Type B pancreatic cell (in vitro differentiated cells): ENCODE results near the gene PUS1. TPM values are rescaled to one million over a fixed set of nuclear protein-coding genes. Genes with fewer than 3 reads are reported as not detected.
A peak's percentile ranks its signal among the peaks of the same experiment; 100 is the strongest.
"Not testable (repeated sequence)": the region's sequence is repeated elsewhere in the genome, so short reads cannot be mapped to it uniquely, and the experiment has no call there.

ENCODE experiments used
- DNase-seq: peaks from one replicate; pipeline ENCODE4 v3.0.0; 2021; ENCODE audit warnings: mixed read lengths; ENCODE audit not compliant: unreplicated experiment; ENCODE audit errors: extremely low spot score
- H3K27ac Mint-ChIP-seq: 2 replicates; pipeline ENCODE4 v1.8.0; 2021; ENCODE audit warnings: mild to moderate bottlenecking, mixed read lengths
- H3K27me3 Mint-ChIP-seq: 2 replicates; pipeline ENCODE4 v1.8.0; 2021; ENCODE audit warnings: mixed read lengths
- H3K36me3 Mint-ChIP-seq: 2 replicates; pipeline ENCODE4 v1.8.0; 2021; ENCODE audit warnings: mixed read lengths
- H3K4me1 Mint-ChIP-seq: one replicate; pipeline ENCODE4 v1.8.0; 2021; ENCODE audit warnings: mixed read lengths; ENCODE audit not compliant: unreplicated experiment
- H3K4me3 Mint-ChIP-seq: 2 replicates; pipeline ENCODE4 v1.8.0; 2021; ENCODE audit warnings: mild to moderate bottlenecking, mixed read lengths
- H3K9me3 Mint-ChIP-seq: 2 replicates; pipeline ENCODE4 v1.8.0; 2021; ENCODE audit warnings: mixed read lengths
- total RNA-seq: library from RNA; stranded (reverse); gene quantifications from 2 replicates; pipeline ENCODE4 v1.2.1, GENCODE V29; 2021; ENCODE audit warnings: low replicate concordance
- TF ChIP-seq, protein P1 (sequence below): fragments of 200-600 bp; sonication (generic); conservative IDR thresholded peaks from 2 replicates; pipeline ENCODE4 v1.5.0; 2021; ENCODE audit warnings: antibody characterized with exemption, mild to moderate bottlenecking

Gene PUS1
- total RNA-seq, 1 donor from 2014 or later: 38.1 TPM

- TF ChIP-seq, protein P1, sequence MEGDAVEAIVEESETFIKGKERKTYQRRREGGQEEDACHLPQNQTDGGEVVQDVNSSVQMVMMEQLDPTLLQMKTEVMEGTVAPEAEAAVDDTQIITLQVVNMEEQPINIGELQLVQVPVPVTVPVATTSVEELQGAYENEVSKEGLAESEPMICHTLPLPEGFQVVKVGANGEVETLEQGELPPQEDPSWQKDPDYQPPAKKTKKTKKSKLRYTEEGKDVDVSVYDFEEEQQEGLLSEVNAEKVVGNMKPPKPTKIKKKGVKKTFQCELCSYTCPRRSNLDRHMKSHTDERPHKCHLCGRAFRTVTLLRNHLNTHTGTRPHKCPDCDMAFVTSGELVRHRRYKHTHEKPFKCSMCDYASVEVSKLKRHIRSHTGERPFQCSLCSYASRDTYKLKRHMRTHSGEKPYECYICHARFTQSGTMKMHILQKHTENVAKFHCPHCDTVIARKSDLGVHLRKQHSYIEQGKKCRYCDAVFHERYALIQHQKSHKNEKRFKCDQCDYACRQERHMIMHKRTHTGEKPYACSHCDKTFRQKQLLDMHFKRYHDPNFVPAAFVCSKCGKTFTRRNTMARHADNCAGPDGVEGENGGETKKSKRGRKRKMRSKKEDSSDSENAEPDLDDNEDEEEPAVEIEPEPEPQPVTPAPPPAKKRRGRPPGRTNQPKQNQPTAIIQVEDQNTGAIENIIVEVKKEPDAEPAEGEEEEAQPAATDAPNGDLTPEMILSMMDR: no peak
- H3K36me3 Mint-ChIP-seq: peaks cover 4% of the 10 kb centered on the region
- no peak overlapping the region for H3K27ac Mint-ChIP-seq
- H3K27me3 Mint-ChIP-seq: no peaks in the 10 kb centered on the region
- H3K4me3 Mint-ChIP-seq: no peak overlapping the region
- H3K4me1 Mint-ChIP-seq: peaks cover 4% of the 10 kb centered on the region
- no peak for DNase-seq
- H3K9me3 Mint-ChIP-seq: no peaks in the 10 kb centered on the region
Measured at GRCh38 chr12:131947482-131948027, 18.5 kb downstream of the PUS1 start.

GRCh38 chr12:131948166-131948712 lies 19.2 kb downstream of the PUS1 start:
- peaks cover 7% of the 10 kb centered on the region for H3K36me3 Mint-ChIP-seq
- TF ChIP-seq, protein P1: no peak
- H3K27me3 Mint-ChIP-seq: no peaks in the 10 kb centered on the region
- H3K9me3 Mint-ChIP-seq: no peaks in the 10 kb centered on the region
- H3K27ac Mint-ChIP-seq: no peak overlapping the region
- DNase-seq: no peak
- H3K4me1 Mint-ChIP-seq: peaks cover 11% of the 10 kb centered on the region
- H3K4me3 Mint-ChIP-seq: no peak overlapping the region

DNA sequence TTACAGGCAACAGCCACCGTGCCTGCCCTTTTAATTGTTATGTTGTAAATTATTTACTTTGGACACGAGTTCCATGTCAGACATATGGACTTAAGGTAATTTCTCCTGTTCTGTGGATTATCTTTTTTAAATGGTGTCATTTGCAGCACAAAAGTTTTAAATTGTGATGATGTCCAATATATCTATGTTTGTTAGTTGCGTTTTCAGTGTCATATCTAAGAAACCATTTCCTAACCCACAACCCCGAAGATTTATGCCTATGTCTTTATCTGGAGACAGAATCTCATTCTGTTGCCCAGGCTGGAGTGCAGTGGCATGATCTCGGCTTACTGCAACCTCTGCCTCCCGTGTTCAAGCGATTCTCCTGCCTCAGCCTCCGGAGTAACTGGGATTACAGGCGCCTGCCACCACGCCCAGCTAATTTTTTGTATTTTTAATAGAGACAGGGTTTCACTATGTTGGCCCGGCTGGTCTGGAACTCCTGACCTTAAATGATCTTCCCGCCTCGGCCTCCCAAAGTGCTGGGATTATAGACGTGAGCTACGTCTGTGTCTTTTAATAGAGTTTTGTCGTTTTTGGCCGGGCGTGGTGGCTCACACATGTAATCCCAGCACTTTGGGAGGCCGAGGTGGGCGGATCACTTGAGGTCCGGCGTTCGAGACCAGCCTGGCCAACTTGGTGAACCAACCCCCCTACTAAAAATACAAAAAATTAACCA lies 19.8 kb downstream of the PUS1 start:
- H3K9me3 Mint-ChIP-seq, H3K36me3 Mint-ChIP-seq, DNase-seq, H3K27me3 Mint-ChIP-seq: not testable (repeated sequence)
- peak overlapping the region; percentile 53 for H3K27ac Mint-ChIP-seq
- H3K4me1 Mint-ChIP-seq: peaks cover 15% of the 10 kb centered on the region
- H3K4me3 Mint-ChIP-seq: peak overlapping the region; percentile 79

DNA sequence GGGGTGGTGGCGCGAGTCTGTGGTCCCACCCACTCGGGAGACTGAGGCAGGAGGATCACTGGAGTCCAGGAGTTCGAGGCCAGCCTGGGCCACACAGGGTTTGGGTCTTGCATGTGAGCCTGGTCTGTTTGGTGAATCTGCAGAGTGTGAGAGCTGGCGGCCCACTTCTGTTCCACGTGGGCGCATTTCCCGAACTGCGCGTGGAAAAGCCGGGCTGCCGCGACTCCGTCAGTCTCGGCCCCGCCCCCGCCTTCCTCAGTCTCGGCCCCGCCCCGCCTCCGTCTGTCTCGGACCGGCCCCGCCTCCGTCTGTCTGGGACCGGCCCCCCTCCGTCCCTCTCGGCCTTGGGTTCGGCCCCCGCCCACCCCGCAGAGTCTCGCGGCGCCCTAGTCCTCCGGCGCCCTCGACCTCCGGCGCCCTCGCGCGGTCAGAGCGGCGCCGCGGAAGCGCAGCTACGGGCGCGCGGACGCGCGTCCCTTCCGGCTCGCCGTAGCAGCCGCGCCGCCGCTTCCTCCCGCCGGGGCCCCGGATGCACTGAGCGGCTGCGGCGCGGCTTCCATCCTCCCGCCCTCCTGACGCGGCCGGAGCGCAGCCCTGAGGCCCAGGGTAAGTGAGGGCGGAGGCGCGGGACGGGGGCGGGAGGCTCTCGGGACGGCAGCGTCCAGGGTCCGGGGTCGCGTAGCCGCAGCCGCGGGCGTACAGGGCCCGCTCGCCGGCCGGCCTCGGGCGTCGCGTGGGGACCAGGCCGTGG lies 20.5 kb downstream of the PUS1 start, which contains the start of gene EP400:
TSS of gene EP400 (plus strand) at position 512 of the 751 bp plus-strand sequence. CDS start 10,678 bp downstream, outside the sequence.
- TF ChIP-seq, protein P1: peak; percentile 67
- no peaks in the 10 kb centered on the region for H3K27me3 Mint-ChIP-seq
- H3K4me1 Mint-ChIP-seq: peaks cover 15% of the 10 kb centered on the region
- H3K9me3 Mint-ChIP-seq: no peaks in the 10 kb centered on the region
- peak; percentile 94 for DNase-seq
- H3K4me3 Mint-ChIP-seq: peak within 1 kb of the TSS; percentile 90
- H3K36me3 Mint-ChIP-seq: peaks cover 3% of the 10 kb centered on the region
- H3K27ac Mint-ChIP-seq: peak within 1 kb of the TSS; percentile 79

DNA sequence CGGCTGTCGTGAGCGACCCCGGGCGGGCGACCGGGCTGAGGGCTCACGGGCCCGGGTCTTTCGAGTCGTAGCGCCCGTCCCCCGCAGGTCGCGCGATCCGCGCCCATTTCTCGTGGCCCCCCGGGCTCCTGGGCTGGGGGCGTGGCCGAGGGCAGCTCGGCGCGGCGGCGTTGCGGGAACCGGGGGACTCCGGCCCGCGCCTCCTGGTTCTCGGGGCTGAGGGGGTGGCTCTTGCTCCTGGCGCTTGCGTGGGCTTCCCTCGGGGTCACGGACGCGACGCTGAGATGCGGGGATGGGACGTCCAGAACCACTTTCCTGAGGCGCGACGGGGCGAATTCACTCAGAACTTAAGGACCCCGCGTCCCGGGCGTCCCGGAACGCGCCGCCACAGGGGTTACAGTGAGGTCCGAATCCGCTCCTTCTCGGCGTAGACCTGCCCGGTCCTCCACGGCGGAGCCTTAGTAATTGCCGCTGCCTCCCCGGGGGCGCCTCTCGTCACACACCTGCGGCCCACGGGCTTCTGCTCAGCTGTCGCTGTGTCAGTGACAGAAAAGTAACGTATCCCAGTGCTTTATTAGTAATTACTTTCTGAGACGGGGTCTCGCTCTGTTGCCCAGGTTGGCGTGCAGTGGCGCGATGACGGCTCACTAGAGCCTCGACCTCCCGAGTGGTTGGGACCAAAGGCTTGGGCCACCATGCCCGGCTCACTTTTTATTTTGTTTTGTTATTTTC lies 21.3 kb downstream of the PUS1 start:
- DNase-seq: peak; percentile 72
- H3K27ac Mint-ChIP-seq: peak overlapping the region; percentile 79

DNA sequence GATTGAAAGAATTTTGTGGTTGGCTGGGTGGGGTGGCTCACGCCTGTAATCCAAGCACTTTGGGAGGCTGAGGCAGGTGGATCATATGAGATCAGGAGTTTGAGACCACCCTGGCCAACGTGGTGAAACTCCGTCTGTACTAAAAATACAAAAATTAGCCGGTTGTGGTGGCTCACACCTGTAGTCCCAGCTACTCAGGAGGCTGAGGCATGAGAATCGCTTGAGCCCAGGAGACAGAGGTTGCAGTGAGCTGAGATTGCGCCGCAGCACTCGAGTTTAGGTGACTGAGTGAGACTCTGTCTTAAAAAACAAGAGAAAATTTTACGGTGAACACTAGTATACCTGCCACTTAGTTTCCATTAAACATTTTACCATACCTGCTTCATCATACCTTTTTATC lies 24.7 kb downstream of the PUS1 start:
- not testable (repeated sequence) for H3K4me3 Mint-ChIP-seq, H3K27ac Mint-ChIP-seq, H3K9me3 Mint-ChIP-seq, H3K27me3 Mint-ChIP-seq, DNase-seq, H3K36me3 Mint-ChIP-seq
- H3K4me1 Mint-ChIP-seq: peaks cover 31% of the 10 kb centered on the region

More for the DNA sequence above, 21.3 kb downstream of the PUS1 start:
- TF ChIP-seq, protein P1: no peak
- Mint-ChIP-seq H3K9me3 (no peaks in the 10 kb centered on the region), H3K4me1 (peaks cover 15% of the 10 kb centered on the region), H3K36me3 (peaks cover 3% of the 10 kb centered on the region), H3K4me3 (peak overlapping the region; percentile 90), H3K27me3 (no peaks in the 10 kb centered on the region)

DNA sequence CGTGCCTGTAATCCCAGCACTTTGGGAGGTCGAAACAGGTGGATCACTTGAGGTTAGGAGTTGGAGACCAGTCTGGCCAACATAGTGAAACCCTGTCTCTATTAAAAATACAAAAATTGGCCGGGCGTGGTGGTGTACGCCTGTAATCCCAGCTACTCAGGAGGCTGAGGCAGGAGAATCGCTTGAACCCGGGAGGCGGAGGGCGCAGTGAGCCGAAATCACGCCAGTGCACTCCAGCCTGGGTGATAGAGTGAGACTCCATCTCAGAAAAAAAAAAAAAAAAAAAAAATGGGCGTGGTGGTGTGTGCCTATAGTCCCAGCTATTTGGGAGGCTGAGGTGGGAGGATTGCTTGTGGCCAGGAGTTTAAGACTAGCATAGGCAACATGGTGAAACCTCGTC lies 25.4 kb downstream of the PUS1 start:
- not testable (repeated sequence) for H3K9me3 Mint-ChIP-seq, H3K4me3 Mint-ChIP-seq, H3K27me3 Mint-ChIP-seq, H3K36me3 Mint-ChIP-seq, H3K27ac Mint-ChIP-seq, DNase-seq
- peaks cover 33% of the 10 kb centered on the region for H3K4me1 Mint-ChIP-seq
